CD4-positive, alpha-beta memory T cell (primary cell): Measurements from ENCODE around the gene FAR2. TPM values are rescaled to one million over a fixed set of nuclear protein-coding genes. Genes with fewer than 3 reads are reported as not detected.

Source experiments
- CTCF ChIA-PET: fragments of 350-600 bp; sonication (Branson Sonifier 250); formaldehyde crosslinking; loops from one replicate; lab custom pipeline; 2021; ENCODE audit warnings: inconsistent platforms; ENCODE audit not compliant: partially characterized antibody; lab: Charles Lee
- POLR2A ChIA-PET: fragments of 350-600 bp; sonication (Branson Sonifier 250); formaldehyde crosslinking; loops from one replicate; lab custom pipeline; 2021; ENCODE audit not compliant: partially characterized antibody; lab: Charles Lee
- DNase-seq, 5 donors: peaks; one replicate each; pipeline versions ENCODE4 v3.0.0 to v3.0.0-alpha.2; 2020 to 2022; ENCODE audit warnings: mixed read lengths in 1 of 5
- H3K27ac ChIP-seq: one replicate; pipeline ENCODE4 v1.7.0; 2013; ENCODE audit warnings: low read depth, low read length
- H3K27me3 ChIP-seq: 2 replicates; pipeline ENCODE4 v1.7.0; 2013; ENCODE audit warnings: mild to moderate bottlenecking, low read length, moderate library complexity; ENCODE audit not compliant: insufficient read depth
- H3K36me3 ChIP-seq: 2 replicates; pipeline ENCODE4 v1.7.0; 2013; ENCODE audit warnings: mild to moderate bottlenecking, low read length, moderate library complexity; ENCODE audit not compliant: insufficient read depth
- H3K4me1 ChIP-seq: 2 replicates; pipeline ENCODE4 v1.7.0; 2013; ENCODE audit warnings: mild to moderate bottlenecking, low read length, moderate library complexity; ENCODE audit not compliant: insufficient read depth
- H3K4me3 ChIP-seq, 2 donors: one replicate each; pipeline ENCODE4 v1.7.0; 2013; ENCODE audit warnings: low read length in 2 of 2, mild to moderate bottlenecking in 1 of 2
- H3K9me3 ChIP-seq, 2 donors: one replicate each; pipeline ENCODE4 v1.7.0; 2013; ENCODE audit warnings: low read length in 2 of 2, control low read depth in 1 of 2; ENCODE audit not compliant: control insufficient read depth in 1 of 2
- H3K27ac Mint-ChIP-seq, 7 donors: one replicate each; pipeline ENCODE4 v1.8.0; 2020 to 2021; ENCODE audit warnings: mixed read lengths in 7 of 7, mild to moderate bottlenecking in 6 of 7, inconsistent platforms in 3 of 7, moderate library complexity in 3 of 7
- H3K27me3 Mint-ChIP-seq, 2 donors: one replicate each; pipeline ENCODE4 v1.8.0; 2020 to 2021; ENCODE audit warnings: mixed read lengths in 2 of 2
- H3K36me3 Mint-ChIP-seq, 2 donors: one replicate each; pipeline ENCODE4 v1.8.0; 2020 to 2021; ENCODE audit warnings: mixed read lengths in 2 of 2, inconsistent platforms in 1 of 2, mild to moderate bottlenecking in 1 of 2
- H3K4me1 Mint-ChIP-seq, 4 donors: one replicate each; pipeline ENCODE4 v1.8.0; 2020 to 2021; ENCODE audit warnings: mixed read lengths in 4 of 4, mild to moderate bottlenecking in 1 of 4
- H3K4me3 Mint-ChIP-seq, 8 donors: one replicate each; pipeline ENCODE4 v1.8.0; 2020 to 2021; ENCODE audit warnings: mixed read lengths in 8 of 8, mild to moderate bottlenecking in 7 of 8, moderate library complexity in 6 of 8, inconsistent platforms in 3 of 8
- H3K9me3 Mint-ChIP-seq, 8 donors: one replicate each; pipeline ENCODE4 v1.8.0; 2020 to 2021; ENCODE audit warnings: mixed read lengths in 8 of 8, mild to moderate bottlenecking in 5 of 8, inconsistent platforms in 3 of 8, moderate library complexity in 1 of 8
- intact Hi-C: fragments of 100-400 bp; cut with micrococcal nuclease; formaldehyde crosslinking; loops from one replicate; pipeline ENCODE4 v1.15.1; 2023
- polyA plus RNA-seq, 2 donors: library from polyadenylated mRNA; unstranded; fragments of 300-500 nt; fragmentation: Illumina TruSeq; gene quantifications; one replicate each; pipeline ENCODE4 v1.2.3, GENCODE V29; 2021
- total RNA-seq, 2 experiments: library from RNA; stranded (reverse); gene quantifications; one replicate each; pipeline ENCODE4 v1.2.3, GENCODE V29; 2021

FAR2 gene
- total and polyA plus RNA-seq, 4 experiments from 2014 or later: 6.2 to 10.6 (median 10.0) TPM

DNA sequence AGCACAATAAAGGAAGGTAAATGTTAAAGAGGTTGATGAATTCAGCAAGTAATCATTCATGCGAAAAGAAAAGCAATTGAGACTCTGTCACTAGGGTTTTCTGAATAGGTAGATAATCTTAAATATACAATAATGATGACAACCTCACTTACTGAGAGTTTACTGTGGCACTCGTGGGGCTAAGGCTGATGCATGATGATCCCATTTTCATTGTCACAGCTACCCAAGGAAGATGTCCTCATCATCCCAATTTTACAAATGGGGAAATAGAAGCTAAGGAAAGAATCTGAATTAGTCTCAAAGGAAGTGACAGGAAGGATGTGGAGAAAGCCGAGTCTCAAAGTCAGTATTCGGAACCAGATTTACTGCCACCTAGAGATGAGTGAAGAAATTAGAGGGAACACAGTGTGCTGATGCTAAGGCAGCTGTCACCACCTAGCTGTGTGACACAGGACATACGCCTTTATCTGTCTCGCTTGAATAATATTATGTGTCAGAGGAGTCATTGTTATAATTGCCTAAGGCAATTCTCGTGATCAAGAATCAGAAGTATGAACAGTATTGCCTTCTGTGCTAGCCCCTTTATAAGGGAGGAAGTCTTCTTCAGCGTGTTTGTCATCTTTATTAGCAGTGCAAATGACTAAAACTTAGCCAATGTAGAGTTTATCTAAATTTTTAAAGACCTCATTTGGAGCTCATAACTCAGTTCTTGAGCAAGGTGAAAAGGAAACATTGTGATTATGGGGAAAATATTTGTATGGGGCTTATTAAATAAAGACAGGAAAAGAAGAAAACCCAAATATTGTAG, 168.7 kb downstream of the FAR2 start:
- DNase-seq: peak; percentile 55 to 68 (median 63)
- no peak overlapping the region for H3K4me3 ChIP-seq

DNA sequence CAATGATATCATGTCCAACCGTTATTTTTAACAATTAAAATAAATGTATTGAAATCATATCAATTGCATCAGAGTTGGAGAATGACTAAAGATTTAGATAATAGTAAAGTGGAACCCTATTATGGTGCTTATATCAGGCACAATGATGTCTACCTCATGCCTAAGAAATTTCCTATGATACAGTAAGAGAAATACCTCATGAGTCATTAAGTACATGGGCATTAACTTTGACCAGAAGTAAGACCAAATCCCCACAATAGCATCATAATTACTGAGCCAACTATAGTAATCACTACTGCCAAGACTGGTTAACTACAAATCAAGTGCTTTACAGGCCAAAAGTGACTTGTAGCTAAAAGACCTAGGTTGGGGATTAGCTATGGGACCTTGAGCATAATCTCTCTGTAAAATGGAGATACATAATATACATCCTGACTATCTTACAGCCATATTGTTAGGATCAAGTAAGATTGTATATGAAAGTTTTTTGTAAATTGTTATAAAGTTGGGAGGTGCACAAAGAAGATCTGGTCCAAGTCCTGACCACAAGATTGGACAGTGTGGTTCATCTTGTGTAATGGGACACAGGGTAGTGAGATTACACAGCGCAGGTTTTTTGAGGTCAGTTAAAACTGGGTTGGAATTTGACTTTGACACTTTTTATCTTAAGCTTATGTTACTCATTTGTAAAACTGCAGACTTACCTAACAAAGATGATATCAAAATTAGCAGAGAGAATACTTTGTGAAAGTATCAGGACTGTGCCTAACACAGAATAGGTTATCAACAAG, 171.4 kb downstream of the FAR2 start:
- no peaks in the 10 kb centered on the region for H3K27me3 Mint-ChIP-seq
- intact Hi-C loops: no loop called here
- peaks cover 8 to 12% (median 10%) of the 10 kb centered on the region in 4 donors for H3K4me1 Mint-ChIP-seq
- peaks cover 0 to 2% (median 0%) of the 10 kb centered on the region in 8 donors for H3K9me3 Mint-ChIP-seq
- Histone ChIP-seq H3K27me3 (no peaks in the 10 kb centered on the region), H3K4me1 (peaks cover 4% of the 10 kb centered on the region), H3K9me3 (no peaks in the 10 kb centered on the region), H3K27ac (no peak overlapping the region), H3K4me3 (no peak overlapping the region), H3K36me3 (no peaks in the 10 kb centered on the region)
- ChIA-PET POLR2A (no interaction called here), CTCF (interaction anchor here (1.0 to 2.0 kb wide), 5 partner anchors 9 to 249 kb away, joined by 3 to 16 read pairs (median 4); no protein-coding TSS in a partner anchor)
- DNase-seq: no peak
- H3K36me3 Mint-ChIP-seq: peaks cover 16 to 27% of the 10 kb centered on the region in 2 donors
- H3K27ac Mint-ChIP-seq: peak overlapping the region in 1 of 7 donors; percentile 52
- no peak overlapping the region for H3K4me3 Mint-ChIP-seq

More for the DNA sequence above, 168.7 kb downstream of the FAR2 start:
- H3K9me3 Mint-ChIP-seq: no peaks in the 10 kb centered on the region
- intact Hi-C loops: loop anchor here (1.0 to 10.0 kb wide), 4 partner anchors 170 to 1527 kb away; partner anchors contain the start of gene FAR2
- POLR2A ChIA-PET: interaction anchor here (0.7 to 1.5 kb wide), 4 partner anchors 63 to 245 kb away, joined by 3 to 4 read pairs (median 4); partner anchors contain the start of gene ERGIC2
- H3K36me3 Mint-ChIP-seq: peaks cover 6 to 9% of the 10 kb centered on the region in 2 donors
- H3K4me1 Mint-ChIP-seq: peaks cover 8 to 12% (median 10%) of the 10 kb centered on the region in 4 donors
- no peaks in the 10 kb centered on the region for H3K27me3 Mint-ChIP-seq
- Histone ChIP-seq H3K27ac (no peak overlapping the region), H3K9me3 (no peaks in the 10 kb centered on the region), H3K36me3 (no peaks in the 10 kb centered on the region), H3K27me3 (no peaks in the 10 kb centered on the region), H3K4me1 (peaks cover 4% of the 10 kb centered on the region)
- H3K4me3 Mint-ChIP-seq: peak overlapping the region in 1 of 8 donors; percentile 35
- CTCF ChIA-PET: interaction anchor here (0.6 to 5.4 kb wide), 34 partner anchors 8 to 1378 kb away, joined by 3 to 137 read pairs (median 5); partner anchors contain the start of gene IPO8
- peak overlapping the region in 5 of 7 donors; percentile 0 to 72 (median 48) for H3K27ac Mint-ChIP-seq

DNA sequence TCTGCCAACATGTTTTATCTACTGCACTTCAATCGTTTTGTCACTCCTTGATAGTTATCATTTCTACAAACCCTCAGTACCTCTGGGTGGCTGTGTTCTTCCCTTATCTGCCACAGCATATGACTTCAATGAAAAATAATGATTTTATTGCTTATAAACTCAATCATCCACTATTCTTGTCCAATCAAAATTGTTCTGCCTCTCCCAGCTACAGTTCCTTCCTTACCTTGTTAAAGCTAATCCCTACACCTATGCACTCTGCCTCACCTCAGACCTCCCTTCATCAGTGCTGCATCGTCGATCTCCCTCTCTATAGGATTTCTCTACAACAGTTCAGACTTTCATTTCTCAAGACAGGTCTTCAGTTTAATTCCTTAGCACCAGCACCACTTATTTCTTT, 173.1 kb downstream of the FAR2 start:
- Mint-ChIP-seq H3K36me3 (peaks cover 17 to 34% of the 10 kb centered on the region in 2 donors), H3K4me1 (peaks cover 7 to 11% (median 10%) of the 10 kb centered on the region in 4 donors), H3K27me3 (no peaks in the 10 kb centered on the region), H3K9me3 (peaks cover 0 to 2% (median 0%) of the 10 kb centered on the region in 8 donors), H3K27ac (peak overlapping the region in 4 of 7 donors; percentile 0 to 78 (median 31)), H3K4me3 (no peak overlapping the region)
- intact Hi-C loops: no loop called here
- Histone ChIP-seq H3K4me1 (peaks cover 4% of the 10 kb centered on the region), H3K27me3 (no peaks in the 10 kb centered on the region), H3K36me3 (no peaks in the 10 kb centered on the region), H3K9me3 (no peaks in the 10 kb centered on the region), H3K4me3 (no peak overlapping the region), H3K27ac (no peak overlapping the region)
- ChIA-PET CTCF (interaction anchor here (0.9 to 2.0 kb wide), 6 partner anchors 11 to 248 kb away, joined by 3 to 16 read pairs (median 4); no protein-coding TSS in a partner anchor), POLR2A (no interaction called here)
- DNase-seq: no peak

DNA sequence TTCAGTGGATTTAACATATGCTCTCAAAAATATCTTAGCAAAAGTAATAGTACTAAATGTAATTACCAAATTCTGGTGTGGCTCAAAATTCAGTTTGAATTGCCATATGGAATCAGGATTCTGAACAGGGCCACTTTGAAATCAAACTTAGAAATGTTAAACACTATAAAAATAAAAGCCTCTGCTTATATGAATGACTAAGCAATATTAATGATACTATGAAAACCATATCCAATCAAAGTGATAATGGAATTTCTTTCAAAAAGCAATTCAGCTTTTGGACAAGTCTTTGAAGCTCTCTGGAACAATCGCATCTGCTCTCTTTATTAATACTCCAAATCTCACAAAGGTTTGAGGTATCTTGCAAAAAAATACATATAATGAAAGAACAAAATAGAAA, 180.3 kb downstream of the FAR2 start:
- Histone ChIP-seq H3K27ac (no peak overlapping the region), H3K27me3 (no peaks in the 10 kb centered on the region), H3K4me1 (no peaks in the 10 kb centered on the region), H3K36me3 (no peaks in the 10 kb centered on the region), H3K4me3 (no peak overlapping the region), H3K9me3 (no peaks in the 10 kb centered on the region)
- ChIA-PET POLR2A (no interaction called here), CTCF (interaction anchor here (0.7 to 1.3 kb wide), 2 partner anchors 12 to 777 kb away, joined by 3 to 9 read pairs; no protein-coding TSS in a partner anchor)
- peaks cover 0 to 1% (median 0%) of the 10 kb centered on the region in 4 donors for H3K4me1 Mint-ChIP-seq
- DNase-seq: no peak
- intact Hi-C loops: no loop called here
- no peak overlapping the region for H3K27ac Mint-ChIP-seq
- no peaks in the 10 kb centered on the region for H3K27me3 Mint-ChIP-seq
- H3K36me3 Mint-ChIP-seq: peaks cover 12 to 22% of the 10 kb centered on the region in 2 donors
- H3K4me3 Mint-ChIP-seq: no peak overlapping the region
- no peaks in the 10 kb centered on the region for H3K9me3 Mint-ChIP-seq

DNA sequence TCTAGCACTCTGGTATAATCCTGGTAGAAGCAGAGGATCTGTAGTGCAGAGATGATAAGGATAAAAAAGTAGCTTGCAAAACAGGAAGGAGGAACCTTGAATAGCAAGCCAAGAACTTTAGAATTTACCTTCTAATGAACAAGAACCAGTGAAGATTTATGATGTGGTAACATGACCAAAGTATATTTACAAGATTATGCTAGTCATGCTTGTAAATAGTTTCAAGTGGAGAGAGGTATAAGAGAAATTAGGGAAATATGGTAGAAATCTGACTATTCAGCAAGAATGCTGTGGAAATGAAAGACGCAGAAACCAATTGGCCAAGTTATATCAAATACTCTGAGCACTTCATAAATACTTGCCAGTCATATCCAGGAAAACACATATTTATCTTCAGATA, 184.1 kb downstream of the FAR2 start:
- H3K27me3 ChIP-seq: no peaks in the 10 kb centered on the region
- DNase-seq: no peak
- no peaks in the 10 kb centered on the region for H3K9me3 ChIP-seq
- ChIA-PET POLR2A (no interaction called here), CTCF (interaction anchor here (2.7 kb wide), 1 partner anchor 15 kb away, joined by 7 read pairs; no protein-coding TSS in a partner anchor)
- intact Hi-C loops: no loop called here
- no peaks in the 10 kb centered on the region for H3K9me3 Mint-ChIP-seq
- H3K27ac Mint-ChIP-seq: peak overlapping the region in 1 of 7 donors; percentile 10
- H3K4me1 ChIP-seq: no peaks in the 10 kb centered on the region
- H3K27me3 Mint-ChIP-seq: no peaks in the 10 kb centered on the region
- no peak overlapping the region for H3K4me3 ChIP-seq
- no peak overlapping the region for H3K4me3 Mint-ChIP-seq
- H3K36me3 ChIP-seq: no peaks in the 10 kb centered on the region
- H3K27ac ChIP-seq: no peak overlapping the region
- H3K4me1 Mint-ChIP-seq: no peaks in the 10 kb centered on the region
- H3K36me3 Mint-ChIP-seq: peaks cover 12 to 15% of the 10 kb centered on the region in 2 donors

DNA sequence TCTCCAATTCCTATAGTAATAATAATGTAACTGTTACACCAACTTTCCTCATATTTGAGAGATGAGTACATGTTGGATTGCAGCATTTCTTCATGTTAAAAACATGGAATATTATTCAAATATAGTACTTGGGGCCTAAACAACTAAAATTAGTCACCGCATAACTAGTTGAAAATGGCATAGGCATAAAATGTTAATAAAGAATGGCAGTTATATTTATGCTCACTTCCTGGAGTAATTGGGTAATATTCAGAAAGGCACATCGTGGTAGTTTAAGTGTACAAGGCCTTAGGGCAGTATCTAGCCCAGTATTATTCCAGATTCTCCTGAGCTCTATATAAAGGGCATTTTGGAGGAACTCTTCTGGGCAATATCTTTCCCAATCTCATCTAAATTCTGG, 185.9 kb downstream of the FAR2 start:
- Histone ChIP-seq H3K36me3 (peaks cover under 1% of the 10 kb centered on the region), H3K4me1 (no peaks in the 10 kb centered on the region), H3K4me3 (no peak overlapping the region), H3K27me3 (no peaks in the 10 kb centered on the region), H3K27ac (no peak overlapping the region), H3K9me3 (no peaks in the 10 kb centered on the region)
- no peak for DNase-seq
- Mint-ChIP-seq H3K9me3 (no peaks in the 10 kb centered on the region), H3K36me3 (peaks cover 19 to 21% of the 10 kb centered on the region in 2 donors), H3K27me3 (no peaks in the 10 kb centered on the region), H3K27ac (no peak overlapping the region), H3K4me3 (no peak overlapping the region), H3K4me1 (no peaks in the 10 kb centered on the region)
- CTCF ChIA-PET: interaction anchor here (1.2 to 2.7 kb wide), 2 partner anchors 17 to 262 kb away, joined by 3 to 7 read pairs; no protein-coding TSS in a partner anchor
- intact Hi-C loops: no loop called here
- POLR2A ChIA-PET: no interaction called here
